GM12873 (cell line): ENCODE results near the gene GNB5.

Experiments
- CTCF ChIP-seq: IDR thresholded peaks from 2 replicates; pipeline ENCODE4 v1.5.1; 2012; ENCODE audit warnings: low read depth, mild to moderate bottlenecking, moderate library complexity, low read length, control low read depth; ENCODE audit not compliant: insufficient read depth; ENCODE audit errors: missing control alignments

GNB5 gene

GRCh38 chr15:52100807-52101442, 90.3 kb downstream of the GNB5 start:
- no peak for TF ChIP-seq CTCF

- TF ChIP-seq CTCF, result no peak
These were observed 91.4 kb downstream of the GNB5 start for GRCh38 chr15:52099651-52100272.

- no peak for TF ChIP-seq CTCF
These were observed 92.9 kb downstream of the GNB5 start for GRCh38 chr15:52098323-52098722.

GRCh38 chr15:52097180-52097579, 94.0 kb downstream of the GNB5 start:
- no peak for TF ChIP-seq CTCF

- no peak for TF ChIP-seq CTCF
These were observed 95.5 kb downstream of the GNB5 start for GRCh38 chr15:52095597-52096262.

- TF ChIP-seq CTCF, result no peak
These were observed 96.2 kb downstream of the GNB5 start for GRCh38 chr15:52094811-52095584.
